ENCODE results near the gene PXMP4. TPM values are rescaled to one million over a fixed set of nuclear protein-coding genes. Genes with fewer than 3 reads are reported as not detected.

PXMP4 gene
- total RNA-seq, 1 donor from 2014 or later: 7.4 TPM

DNA sequence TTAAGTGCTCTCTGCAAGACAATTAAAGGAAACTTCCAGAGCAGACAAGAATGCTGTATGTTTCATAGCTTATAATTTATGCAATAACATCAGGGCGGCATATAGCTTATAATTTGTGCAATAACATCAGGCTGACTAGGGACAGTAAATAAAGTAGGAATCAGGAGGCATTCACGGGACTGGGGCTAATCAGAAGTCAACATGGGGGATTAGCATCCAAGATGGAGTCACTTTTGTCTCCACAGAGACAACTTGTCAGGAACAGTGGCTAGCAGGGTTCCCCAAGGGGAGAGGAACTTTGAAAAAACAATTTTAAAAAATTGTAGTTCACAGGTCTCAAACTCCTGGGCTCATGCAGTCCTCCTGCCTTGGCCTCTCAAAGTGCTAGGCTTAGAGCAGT lies 8.4 kb upstream of the PXMP4 start:
- Mint-ChIP-seq H3K9me3 (no peaks in the 10 kb centered on the region), H3K27me3 (ENCODE audit: low read depth) (no peaks in the 10 kb centered on the region), H3K27ac (no peak overlapping the region), H3K4me3 (ENCODE audit: low read depth) (no peak overlapping the region), H3K4me1 (ENCODE audit: low read depth) (peaks cover 8% of the 10 kb centered on the region), H3K36me3 (ENCODE audit: low read depth) (no peaks in the 10 kb centered on the region)
- intact Hi-C loops (cut with micrococcal nuclease): no loop called here
- DNase-seq (ENCODE audit: low spot score): no peak

DNA sequence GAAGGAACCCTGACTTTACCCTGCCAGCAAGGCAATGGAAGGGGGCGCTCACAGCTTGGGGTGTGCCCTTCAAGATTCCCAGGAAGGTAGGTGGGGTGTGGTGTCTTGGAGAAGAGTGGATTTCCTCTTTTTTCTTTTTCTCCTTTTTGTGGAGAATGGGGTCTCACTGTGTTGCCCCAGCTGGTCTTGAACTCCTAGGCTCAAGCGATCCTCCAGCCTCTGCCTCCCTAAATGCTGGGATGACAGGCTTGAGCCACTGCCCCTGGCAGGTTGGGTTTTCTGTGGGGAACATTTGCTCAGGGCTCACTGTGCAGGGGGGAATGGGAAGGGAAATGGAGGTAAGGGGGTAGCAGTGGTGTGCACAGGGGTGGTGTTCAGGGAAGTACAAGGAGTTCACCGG lies 7.7 kb upstream of the PXMP4 start:
- no peak for DNase-seq (ENCODE audit: low spot score)
- intact Hi-C loops (cut with micrococcal nuclease): no loop called here
- Mint-ChIP-seq H3K9me3 (no peaks in the 10 kb centered on the region), H3K36me3 (ENCODE audit: low read depth) (no peaks in the 10 kb centered on the region), H3K27me3 (ENCODE audit: low read depth) (no peaks in the 10 kb centered on the region), H3K27ac (no peak overlapping the region), H3K4me3 (ENCODE audit: low read depth) (no peak overlapping the region), H3K4me1 (ENCODE audit: low read depth) (peaks cover 7% of the 10 kb centered on the region)

- H3K27me3 Mint-ChIP-seq (ENCODE audit: low read depth): no peaks in the 10 kb centered on the region
- H3K4me3 Mint-ChIP-seq (ENCODE audit: low read depth): no peak overlapping the region
- no peak overlapping the region for H3K27ac Mint-ChIP-seq
- DNase-seq (ENCODE audit: low spot score): no peak
- no peaks in the 10 kb centered on the region for H3K36me3 Mint-ChIP-seq (ENCODE audit: low read depth)
- H3K4me1 Mint-ChIP-seq (ENCODE audit: low read depth): peaks cover 4% of the 10 kb centered on the region
- no peaks in the 10 kb centered on the region for H3K9me3 Mint-ChIP-seq
- intact Hi-C loops (cut with micrococcal nuclease): no loop called here
Measured at GRCh38 chr20:33727115-33727479, 7.0 kb upstream of the PXMP4 start.

DNA sequence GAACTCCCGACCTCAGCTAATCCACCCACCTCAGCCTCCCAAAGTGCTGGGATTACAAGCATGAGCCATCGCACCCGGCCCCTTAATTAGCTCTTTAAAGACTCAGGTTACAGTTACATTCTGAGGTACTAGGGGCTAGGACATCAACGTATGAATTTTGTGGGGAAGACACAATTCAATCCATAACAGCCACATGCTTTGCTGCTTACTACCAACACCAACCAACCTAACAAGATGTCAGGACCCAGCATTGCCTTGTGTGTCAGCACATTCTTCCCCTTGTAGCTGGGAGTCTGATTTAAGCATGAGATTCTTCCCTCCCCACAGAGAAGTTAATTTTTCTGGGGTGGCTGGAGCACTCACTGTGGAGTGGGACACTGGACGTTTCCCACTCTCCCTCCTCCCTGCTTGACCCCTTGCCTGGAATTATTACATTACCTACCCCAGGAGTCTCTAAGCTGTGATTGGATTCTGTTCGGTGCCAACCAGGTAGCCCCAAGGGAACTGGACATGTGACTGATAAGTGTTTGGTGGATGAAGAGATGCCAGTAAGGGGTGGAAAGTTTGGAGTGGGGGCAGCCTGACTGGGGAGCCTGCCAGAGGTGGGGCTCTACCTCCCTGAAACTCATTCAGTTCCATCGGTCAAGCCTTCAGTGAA lies 5.6 kb upstream of the PXMP4 start:
- no peak overlapping the region for H3K27ac Mint-ChIP-seq
- H3K4me1 Mint-ChIP-seq (ENCODE audit: low read depth): no peaks in the 10 kb centered on the region
- no peak overlapping the region for H3K4me3 Mint-ChIP-seq (ENCODE audit: low read depth)
- intact Hi-C loops (cut with micrococcal nuclease): no loop called here
- H3K9me3 Mint-ChIP-seq: no peaks in the 10 kb centered on the region
- no peaks in the 10 kb centered on the region for H3K27me3 Mint-ChIP-seq (ENCODE audit: low read depth)
- no peaks in the 10 kb centered on the region for H3K36me3 Mint-ChIP-seq (ENCODE audit: low read depth)
- DNase-seq (ENCODE audit: low spot score): no peak

DNA sequence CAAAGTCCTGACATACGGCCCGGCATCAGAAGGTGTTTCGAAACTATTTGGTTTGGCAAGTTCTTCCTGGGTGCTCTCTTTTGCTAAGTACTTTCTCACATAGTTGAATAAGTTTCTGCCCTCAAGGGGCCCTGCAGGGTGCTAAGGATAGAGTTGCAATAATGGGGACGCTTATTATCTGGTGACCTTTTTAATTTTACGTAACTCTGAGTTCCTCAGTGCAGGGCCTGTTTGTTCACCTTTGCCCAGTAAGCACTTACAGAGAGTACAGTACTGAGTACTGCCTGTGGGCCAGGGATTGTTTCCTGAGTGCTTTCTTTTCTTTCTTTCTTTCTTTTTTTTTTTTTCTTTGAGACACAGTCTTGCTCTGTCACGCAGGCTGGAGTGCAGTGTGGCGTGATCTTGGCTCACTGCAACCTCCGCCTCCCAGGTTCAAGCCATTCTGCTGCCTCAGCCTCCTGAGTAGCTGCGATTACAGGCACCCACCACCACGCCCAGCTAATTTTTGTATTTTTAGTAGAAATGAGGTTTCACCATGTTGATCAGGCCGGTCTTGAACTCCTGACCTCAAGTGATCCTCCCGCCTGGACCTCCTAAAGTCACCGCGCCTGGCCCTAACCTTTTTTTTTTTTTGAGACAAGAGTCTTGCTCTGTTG lies 4.5 kb upstream of the PXMP4 start:
- peaks cover 3% of the 10 kb centered on the region for H3K9me3 Mint-ChIP-seq
- H3K4me3 Mint-ChIP-seq (ENCODE audit: low read depth): no peak overlapping the region
- H3K27ac Mint-ChIP-seq: no peak overlapping the region
- intact Hi-C loops (cut with micrococcal nuclease): no loop called here
- no peaks in the 10 kb centered on the region for H3K27me3 Mint-ChIP-seq (ENCODE audit: low read depth)
- H3K4me1 Mint-ChIP-seq (ENCODE audit: low read depth): peaks cover 3% of the 10 kb centered on the region
- H3K36me3 Mint-ChIP-seq (ENCODE audit: low read depth): no peaks in the 10 kb centered on the region
- DNase-seq (ENCODE audit: low spot score): no peak

- H3K4me1 Mint-ChIP-seq (ENCODE audit: low read depth): peaks cover 14% of the 10 kb centered on the region
- intact Hi-C loops (cut with micrococcal nuclease): no loop called here
- no peak for DNase-seq (ENCODE audit: low spot score)
- H3K9me3 Mint-ChIP-seq: peaks cover 3% of the 10 kb centered on the region
- no peaks in the 10 kb centered on the region for H3K27me3 Mint-ChIP-seq (ENCODE audit: low read depth)
- H3K4me3 Mint-ChIP-seq (ENCODE audit: low read depth): peak overlapping the region; percentile 62
- H3K27ac Mint-ChIP-seq: peak overlapping the region; percentile 35
- H3K36me3 Mint-ChIP-seq (ENCODE audit: low read depth): peaks cover 4% of the 10 kb centered on the region
Measured at GRCh38 chr20:33721391-33722140, 1.5 kb upstream of the PXMP4 start.

DNA sequence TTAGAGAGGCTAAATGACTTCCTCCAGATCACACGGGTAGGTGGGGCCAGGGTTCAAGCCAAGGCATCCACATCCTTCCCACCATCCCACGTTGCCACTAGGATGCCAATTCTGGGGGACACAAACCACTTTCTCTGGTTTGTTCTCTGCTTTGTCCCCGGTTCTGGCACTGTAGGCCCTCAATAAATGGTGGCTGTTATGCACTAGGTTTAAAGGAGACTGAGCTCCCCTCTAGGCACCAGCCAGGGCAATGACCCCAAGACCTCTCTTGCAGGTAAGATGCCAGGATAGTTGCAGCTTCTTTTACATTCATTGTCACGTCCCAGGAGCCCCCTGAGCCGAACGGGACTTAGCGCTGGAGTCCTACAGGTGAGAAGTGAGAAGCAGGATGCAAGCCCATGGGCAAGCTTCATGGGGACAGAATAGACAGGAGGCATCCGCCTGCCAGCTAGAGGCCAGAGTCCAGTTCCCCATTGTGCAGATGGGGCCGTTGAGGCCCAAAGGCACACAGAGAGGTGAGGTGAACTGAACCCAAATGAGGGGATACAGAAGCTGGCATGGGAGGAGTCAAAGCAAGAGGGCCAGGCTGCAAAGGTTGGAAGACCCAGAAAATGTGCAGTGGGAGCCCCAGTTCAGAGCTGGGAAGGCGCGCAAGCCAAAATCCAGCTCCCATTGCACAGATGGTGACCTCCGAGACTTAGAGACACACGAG lies 677 bp downstream of the PXMP4 start:
- Mint-ChIP-seq H3K9me3 (peaks cover 3% of the 10 kb centered on the region), H3K27ac (peak overlapping the region; percentile 92), H3K4me1 (ENCODE audit: low read depth) (peaks cover 14% of the 10 kb centered on the region), H3K4me3 (ENCODE audit: low read depth) (peak overlapping the region; percentile 82), H3K27me3 (ENCODE audit: low read depth) (no peaks in the 10 kb centered on the region), H3K36me3 (ENCODE audit: low read depth) (peaks cover 4% of the 10 kb centered on the region)
- DNase-seq (ENCODE audit: low spot score): no peak
- intact Hi-C loops (cut with micrococcal nuclease): no loop called here

DNA sequence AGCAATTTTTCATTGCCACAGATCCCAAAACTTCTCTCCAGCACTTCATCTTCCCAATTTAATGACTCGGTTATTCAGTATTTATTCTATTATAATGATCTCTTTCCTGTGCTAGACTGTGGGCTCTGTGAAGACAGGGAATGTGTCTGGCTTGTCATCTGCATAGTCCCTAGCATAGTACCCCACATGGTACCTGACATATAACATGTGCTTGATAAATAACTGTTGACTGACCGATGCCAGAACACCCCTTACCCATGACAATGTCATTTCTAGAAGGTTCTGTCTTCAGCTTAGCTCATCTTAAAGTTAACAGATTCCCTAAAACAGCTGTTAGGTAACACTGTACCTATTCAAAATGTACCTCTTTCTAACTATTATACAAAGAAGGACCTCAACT lies 3.6 kb downstream of the PXMP4 start:
- H3K27me3 Mint-ChIP-seq (ENCODE audit: low read depth): no peaks in the 10 kb centered on the region
- intact Hi-C loops (cut with micrococcal nuclease): no loop called here
- no peak overlapping the region for H3K27ac Mint-ChIP-seq
- DNase-seq (ENCODE audit: low spot score): no peak
- no peak overlapping the region for H3K4me3 Mint-ChIP-seq (ENCODE audit: low read depth)
- peaks cover 15% of the 10 kb centered on the region for H3K36me3 Mint-ChIP-seq (ENCODE audit: low read depth)
- peaks cover 14% of the 10 kb centered on the region for H3K4me1 Mint-ChIP-seq (ENCODE audit: low read depth)
- H3K9me3 Mint-ChIP-seq: peaks cover 3% of the 10 kb centered on the region

- Mint-ChIP-seq H3K27me3 (ENCODE audit: low read depth) (no peaks in the 10 kb centered on the region), H3K27ac (no peak overlapping the region), H3K4me3 (ENCODE audit: low read depth) (no peak overlapping the region), H3K4me1 (ENCODE audit: low read depth) (peaks cover 26% of the 10 kb centered on the region), H3K36me3 (ENCODE audit: low read depth) (peaks cover 27% of the 10 kb centered on the region), H3K9me3 (no peaks in the 10 kb centered on the region)
- DNase-seq (ENCODE audit: low spot score): no peak
- intact Hi-C loops (cut with micrococcal nuclease): no loop called here
Measured at GRCh38 chr20:33713865-33714367, 6.2 kb downstream of the PXMP4 start.

GRCh38 chr20:33711446-33711738 lies 8.7 kb downstream of the PXMP4 start:
- Mint-ChIP-seq H3K27ac (no peak overlapping the region), H3K36me3 (ENCODE audit: low read depth) (peaks cover 23% of the 10 kb centered on the region), H3K27me3 (ENCODE audit: low read depth) (no peaks in the 10 kb centered on the region), H3K9me3 (no peaks in the 10 kb centered on the region), H3K4me1 (ENCODE audit: low read depth) (peaks cover 22% of the 10 kb centered on the region), H3K4me3 (ENCODE audit: low read depth) (no peak overlapping the region)
- DNase-seq (ENCODE audit: low spot score): no peak
- intact Hi-C loops (cut with micrococcal nuclease): no loop called here

DNA sequence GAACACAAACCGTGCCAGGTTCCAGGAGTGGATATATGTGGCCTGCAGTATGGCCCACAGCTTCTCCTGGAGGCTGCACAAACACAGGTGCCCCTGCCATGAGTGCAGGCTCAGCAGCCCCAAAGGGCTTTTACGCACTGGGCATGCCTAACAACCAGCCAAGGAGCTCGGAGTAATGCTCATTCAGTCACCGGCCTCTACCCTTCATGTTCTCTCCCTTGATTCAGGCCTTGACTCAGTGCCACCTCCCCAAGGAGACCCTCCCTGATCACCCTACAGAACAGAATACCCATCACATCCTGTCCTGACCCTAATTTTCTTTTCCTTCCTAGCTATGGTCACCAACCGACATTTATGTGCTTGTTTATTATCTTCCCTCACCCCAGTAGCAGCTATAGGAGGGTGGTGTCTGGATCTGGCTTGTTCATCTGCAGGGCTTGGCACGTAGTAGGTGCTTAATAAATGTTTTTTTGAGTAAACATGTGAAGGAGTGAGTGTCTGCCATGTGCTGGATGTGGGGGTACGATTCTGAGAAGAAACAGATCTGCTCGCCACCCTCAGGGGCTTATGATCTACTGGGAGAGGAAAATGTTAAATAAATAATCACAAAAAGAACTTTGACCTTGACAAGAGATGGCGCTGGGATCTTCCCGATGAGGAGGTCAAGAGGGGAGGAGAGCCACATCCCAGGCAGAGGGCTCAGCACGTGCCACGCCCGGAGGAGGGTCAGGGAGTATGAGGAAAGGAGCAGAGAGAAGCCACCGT lies 9.2 kb downstream of the PXMP4 start:
- DNase-seq (ENCODE audit: low spot score): no peak
- H3K27ac Mint-ChIP-seq: peak overlapping the region; percentile 50
- intact Hi-C loops (cut with micrococcal nuclease): no loop called here
- H3K9me3 Mint-ChIP-seq: no peaks in the 10 kb centered on the region
- peaks cover 23% of the 10 kb centered on the region for H3K36me3 Mint-ChIP-seq (ENCODE audit: low read depth)
- peaks cover 22% of the 10 kb centered on the region for H3K4me1 Mint-ChIP-seq (ENCODE audit: low read depth)
- H3K27me3 Mint-ChIP-seq (ENCODE audit: low read depth): no peaks in the 10 kb centered on the region
- H3K4me3 Mint-ChIP-seq (ENCODE audit: low read depth): no peak overlapping the region

GRCh38 chr20:33709905-33710541 lies 10.1 kb downstream of the PXMP4 start:
- Mint-ChIP-seq H3K27me3 (ENCODE audit: low read depth) (no peaks in the 10 kb centered on the region), H3K36me3 (ENCODE audit: low read depth) (peaks cover 23% of the 10 kb centered on the region), H3K4me3 (ENCODE audit: low read depth) (no peak overlapping the region), H3K4me1 (ENCODE audit: low read depth) (peaks cover 22% of the 10 kb centered on the region), H3K9me3 (no peaks in the 10 kb centered on the region), H3K27ac (peak overlapping the region; percentile 40)
- intact Hi-C loops (cut with micrococcal nuclease): loop anchor here (2.0 kb wide), 1 partner anchor 21 kb away; no protein-coding TSS in a partner anchor
- DNase-seq (ENCODE audit: low spot score): no peak
